ENCODE results near the gene DISP3.

Gene DISP3

DNA sequence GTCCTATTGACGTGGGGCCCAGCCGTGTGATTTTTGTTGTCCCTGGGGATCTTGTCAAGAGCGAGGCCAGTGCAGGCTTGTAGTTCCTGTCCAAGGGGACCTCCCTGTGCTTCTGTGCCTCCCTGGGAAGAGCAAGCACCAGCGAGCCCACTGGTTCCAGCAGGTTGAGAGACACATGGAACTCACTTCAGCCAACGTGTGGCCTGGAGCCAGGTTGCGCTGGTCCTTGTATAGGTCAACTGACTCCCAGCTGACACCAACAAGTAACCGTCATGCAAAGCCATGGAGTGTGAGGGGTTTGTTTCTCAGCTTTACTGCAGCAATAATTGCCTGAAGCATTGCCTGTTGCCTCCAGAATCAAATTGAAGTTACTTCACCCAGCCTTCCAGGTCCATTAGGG is 63.0 kb downstream of the DISP3 start:
- FAIRE-seq (no peak), DNase-seq (ENCODE audit: low spot score) (no peak)

DNA sequence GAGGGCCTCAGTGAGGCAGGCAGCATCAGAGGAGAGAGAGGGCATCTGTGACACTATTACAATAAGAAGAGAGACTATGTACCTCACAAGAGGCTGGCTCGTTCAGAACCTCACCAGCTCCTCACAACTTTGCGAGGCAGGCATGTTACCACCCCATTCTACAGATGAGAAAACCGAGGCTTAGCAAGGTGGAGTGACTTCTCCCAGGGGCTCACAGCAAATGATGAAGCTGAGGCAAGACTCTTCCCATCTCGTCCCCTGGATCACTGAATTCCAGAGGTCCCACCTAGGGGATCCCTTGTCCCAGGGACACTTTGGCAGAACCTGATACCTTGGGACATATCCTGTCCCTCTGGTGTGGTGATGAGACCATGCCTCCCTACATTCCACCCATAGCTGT is 64.4 kb downstream of the DISP3 start:
- FAIRE-seq (no peak), DNase-seq (ENCODE audit: low spot score) (no peak)

- no peak for DNase-seq (ENCODE audit: low spot score)
- FAIRE-seq, result no peak
These were observed 64.8 kb downstream of the DISP3 start for GRCh38 chr1:11543796-11544195.

GRCh38 chr1:11546456-11546855 is 67.5 kb downstream of the DISP3 start:
- no peak for FAIRE-seq
- DNase-seq (ENCODE audit: low spot score), result no peak

DNA sequence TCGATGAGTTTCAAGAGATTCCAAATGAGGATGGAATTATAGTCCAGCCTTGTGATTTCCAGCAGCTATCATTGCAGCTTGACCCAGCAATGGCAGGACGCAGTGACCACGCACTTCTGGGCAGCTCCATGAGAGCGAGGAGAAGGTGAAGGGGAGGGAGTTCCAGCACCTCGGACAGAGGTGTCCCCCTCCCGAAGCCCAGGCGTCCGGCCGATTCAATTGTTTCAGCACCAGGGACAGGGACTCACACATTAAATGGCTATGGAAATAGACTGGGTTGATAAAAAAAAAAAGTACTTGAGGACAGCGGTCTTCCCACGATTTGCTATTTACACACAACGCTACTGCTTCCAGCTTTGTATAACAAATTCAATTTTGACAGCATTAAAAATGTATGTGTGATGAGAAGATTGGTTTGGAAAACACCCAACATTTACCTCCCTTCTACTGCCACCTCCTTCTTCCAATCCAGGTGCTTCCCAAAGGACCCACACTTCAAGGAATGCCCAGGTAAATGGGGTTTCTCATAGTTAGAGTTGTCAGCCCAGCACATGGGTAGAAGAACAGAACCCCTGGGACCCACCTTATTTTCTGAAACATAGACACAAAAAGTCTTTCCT is 71.8 kb downstream of the DISP3 start:
- FAIRE-seq, result no peak
- DNase-seq (ENCODE audit: low spot score), result peak; percentile 86

DNA sequence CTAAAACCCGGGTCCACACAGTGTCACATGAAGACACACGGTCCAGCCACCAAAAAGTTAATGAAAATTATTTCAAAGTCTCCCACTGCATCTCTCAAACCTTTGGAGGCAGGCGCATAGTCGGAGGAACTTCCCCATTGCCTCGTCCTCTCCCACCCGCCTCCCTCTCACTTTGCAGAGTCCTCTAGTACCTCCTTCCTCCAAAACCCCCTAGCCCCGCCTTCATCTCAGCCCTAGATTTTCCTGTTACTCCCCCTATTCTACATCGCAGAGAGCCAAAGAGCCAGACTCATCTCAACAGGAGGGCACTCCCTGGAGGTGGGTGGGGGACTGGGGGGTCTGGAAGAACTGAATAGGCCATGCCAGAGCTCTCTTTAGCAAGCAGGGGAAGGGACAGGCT is 79.3 kb downstream of the DISP3 start:
- FAIRE-seq (no peak), DNase-seq (ENCODE audit: low spot score) (no peak)

DNA sequence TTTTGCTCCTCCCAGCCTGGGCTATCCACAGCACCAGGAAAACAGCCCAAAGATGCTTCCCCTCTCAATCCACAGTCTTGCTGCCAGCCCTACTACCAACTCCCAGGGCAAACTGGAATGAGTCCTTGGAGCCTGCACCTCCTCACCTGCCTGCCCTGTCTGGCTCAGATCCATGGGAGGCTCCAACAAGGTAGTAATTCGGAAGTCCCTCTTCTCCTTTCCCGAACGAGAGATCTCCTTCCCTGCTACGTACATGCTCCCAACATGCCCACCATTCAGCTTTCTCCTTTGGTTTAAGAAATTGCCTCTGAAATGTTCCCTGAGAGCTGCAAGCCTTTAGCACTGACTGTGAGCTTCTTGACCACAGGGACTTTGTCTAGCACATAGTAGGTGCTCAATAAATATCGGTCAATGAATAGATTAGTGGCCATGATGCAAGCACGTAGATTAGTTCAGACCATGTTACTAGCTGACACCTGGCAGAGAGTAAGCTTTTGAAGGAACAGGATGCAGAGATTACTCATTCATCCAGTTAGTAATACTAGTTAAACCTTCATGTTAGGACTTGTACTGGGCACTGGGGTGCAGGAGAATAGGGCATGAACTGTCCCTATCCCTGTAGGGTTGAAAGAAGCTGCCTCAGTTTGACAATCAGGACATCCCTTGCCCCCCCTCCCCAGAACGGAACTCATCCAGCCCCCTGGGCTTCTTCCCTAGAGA is 80.1 kb downstream of the DISP3 start:
- FAIRE-seq (no peak), DNase-seq (ENCODE audit: low spot score) (no peak)

DNA sequence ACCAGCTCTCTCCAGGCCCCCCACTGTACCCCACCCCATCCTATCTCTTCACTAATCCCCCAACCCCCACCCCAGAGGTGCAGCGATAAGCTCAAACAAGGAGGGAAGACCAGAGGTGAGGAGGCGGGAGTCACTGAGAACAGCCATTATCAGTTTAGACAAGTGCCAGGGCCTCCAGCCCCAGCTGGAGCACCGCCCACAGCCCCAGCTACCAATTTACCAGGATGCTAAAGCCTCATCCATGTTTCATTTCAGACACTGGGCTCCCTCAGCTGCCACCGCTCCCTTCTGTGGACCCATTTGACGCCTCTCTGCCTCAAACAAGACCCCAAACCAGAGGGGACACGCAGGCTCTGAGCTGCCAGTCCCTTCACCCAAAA is 80.6 kb downstream of the DISP3 start:
- no peak for DNase-seq (ENCODE audit: low spot score)
- FAIRE-seq, result no peak

DNA sequence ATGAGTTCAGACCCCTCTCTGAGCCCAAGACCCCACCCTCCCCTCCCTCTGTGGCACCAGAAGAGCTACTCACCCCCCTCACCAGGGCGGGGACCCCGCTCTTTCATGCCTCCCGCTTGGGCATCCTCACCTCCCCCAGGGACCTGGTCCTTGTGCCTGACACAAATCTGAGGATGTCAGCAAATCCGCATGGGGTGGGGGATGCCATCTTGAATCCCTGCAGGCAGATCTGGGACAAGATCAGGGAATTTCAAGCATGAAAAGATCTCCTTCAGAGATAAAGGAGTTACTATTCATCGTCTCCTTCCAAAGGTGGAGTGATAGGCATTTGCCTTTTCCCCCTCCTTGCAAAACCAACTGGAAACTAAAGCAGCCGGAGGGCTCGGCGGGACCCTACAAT is 81.1 kb downstream of the DISP3 start:
- FAIRE-seq (no peak), DNase-seq (ENCODE audit: low spot score) (no peak)

DNA sequence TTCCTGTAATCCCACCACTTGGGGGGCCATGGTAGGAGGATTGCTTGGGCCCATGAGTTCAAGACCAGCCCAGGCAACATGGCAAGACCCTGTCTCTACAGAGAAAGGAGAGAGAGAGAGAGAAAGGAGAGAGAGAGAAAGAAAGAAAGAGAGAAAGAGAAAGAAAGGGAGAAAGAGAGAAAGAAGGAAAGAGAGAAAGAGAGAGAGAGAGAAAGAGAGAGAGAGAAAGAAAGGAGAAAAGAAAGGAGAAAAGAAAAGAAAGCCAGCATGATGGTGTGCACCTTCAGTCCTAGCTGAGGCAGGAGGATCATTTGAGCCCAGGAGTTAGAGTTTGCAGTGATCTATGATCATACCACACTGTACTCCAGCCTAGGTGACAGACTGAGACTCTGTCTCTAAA is 82.8 kb downstream of the DISP3 start:
- no peak for DNase-seq (ENCODE audit: low spot score)
- FAIRE-seq, result no peak

GRCh38 chr1:11562664-11563063 is 83.7 kb downstream of the DISP3 start:
- DNase-seq (ENCODE audit: low spot score), result no peak
- no peak for FAIRE-seq

GRCh38 chr1:11563560-11564069 is 84.7 kb downstream of the DISP3 start:
- FAIRE-seq (no peak), DNase-seq (ENCODE audit: low spot score) (peak; percentile 33)

GRCh38 chr1:11564237-11564636 is 85.3 kb downstream of the DISP3 start:
- no peak for FAIRE-seq
- DNase-seq (ENCODE audit: low spot score), result no peak

- no peak for FAIRE-seq
- DNase-seq (ENCODE audit: low spot score), result no peak
These were observed 87.3 kb downstream of the DISP3 start for GRCh38 chr1:11566042-11566850.

GRCh38 chr1:11567244-11568065 is 88.5 kb downstream of the DISP3 start:
- DNase-seq (ENCODE audit: low spot score) (no peak), FAIRE-seq (no peak)

- DNase-seq (ENCODE audit: low spot score), result peak; percentile 55
- no peak for FAIRE-seq
These were observed 89.7 kb downstream of the DISP3 start for GRCh38 chr1:11568687-11569086.

DNA sequence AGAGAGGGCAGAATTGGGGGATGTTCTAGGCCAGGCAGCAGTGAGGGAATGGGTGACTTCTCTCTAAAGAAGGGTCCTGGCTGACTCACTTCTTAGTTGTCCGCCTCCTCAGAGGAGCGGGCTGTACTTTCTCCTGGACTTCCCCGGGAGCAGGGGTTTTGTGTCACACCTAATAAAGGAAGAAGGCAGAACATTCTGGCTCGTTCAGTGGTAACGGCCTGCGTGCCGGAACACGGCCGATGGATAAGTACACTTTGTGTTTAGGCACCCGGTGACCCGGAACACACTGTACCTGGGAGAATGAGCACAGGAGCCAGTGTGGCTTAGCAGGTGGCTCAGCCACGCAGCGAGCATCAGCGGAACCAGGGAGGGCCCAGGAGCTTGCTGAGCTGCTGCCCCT is 90.6 kb downstream of the DISP3 start:
- DNase-seq (ENCODE audit: low spot score) (no peak), FAIRE-seq (no peak)

DNA sequence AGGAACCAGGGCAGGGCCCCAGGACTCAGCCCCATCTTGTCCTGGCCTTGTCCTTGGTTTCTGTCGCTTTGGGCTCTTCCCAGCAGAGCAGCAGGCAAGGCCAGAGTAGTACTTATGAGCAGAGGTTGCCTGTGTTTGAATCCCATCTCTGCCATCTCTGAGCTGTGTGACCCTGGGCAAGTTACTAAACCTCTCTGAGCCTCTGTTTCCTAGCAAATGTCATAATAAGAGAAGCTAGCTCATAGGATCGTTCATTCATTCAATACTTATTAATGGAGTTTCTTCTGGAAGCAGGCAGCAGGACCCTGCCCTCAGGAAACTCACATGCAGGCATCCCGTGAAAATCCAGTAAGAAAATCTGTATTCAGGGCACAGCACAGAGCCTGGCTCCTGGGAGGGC is 91.0 kb downstream of the DISP3 start:
- no peak for FAIRE-seq

DNA sequence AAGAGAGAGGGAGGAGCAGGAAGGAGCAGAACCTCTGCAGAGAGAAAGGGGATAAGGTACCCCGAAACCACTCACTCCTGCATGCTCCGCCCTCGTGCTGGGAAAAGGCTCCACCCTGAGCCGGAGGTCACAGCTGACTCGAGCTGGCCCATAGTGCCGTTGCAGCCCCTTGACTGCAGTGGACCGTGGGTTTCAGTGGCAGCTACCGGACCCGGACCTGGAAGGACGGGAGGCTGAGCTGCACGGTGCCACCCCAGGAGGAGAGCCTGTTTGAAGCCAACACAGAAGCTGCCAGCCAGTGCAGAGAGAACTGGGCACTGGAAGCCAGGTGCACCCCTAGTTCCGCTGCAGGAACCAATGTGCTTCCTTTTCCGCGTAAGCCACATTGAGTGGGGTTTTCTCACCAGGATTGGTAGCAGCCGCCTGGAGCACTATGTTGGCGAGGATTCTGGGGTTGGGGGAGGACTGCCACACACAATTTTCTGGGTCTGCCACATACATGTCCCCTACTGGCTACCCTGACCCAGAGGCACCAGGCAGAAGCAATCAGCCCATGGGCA is 91.9 kb downstream of the DISP3 start:
- no peak for FAIRE-seq
- DNase-seq (ENCODE audit: low spot score), result no peak

More for the DNA sequence above, 91.0 kb downstream of the DISP3 start:
- DNase-seq (ENCODE audit: low spot score), result no peak

- no peak for DNase-seq (ENCODE audit: low spot score)
- FAIRE-seq, result no peak
These were observed 93.1 kb downstream of the DISP3 start for GRCh38 chr1:11571906-11572616.
